GM12872 (cell line): ENCODE data around the gene TIMM22.

ENCODE experiments used
- TF ChIP-seq, protein P1 (sequence below): IDR thresholded peaks from 3 replicates; pipeline ENCODE4 v1.5.1; 2011; ENCODE audit warnings: low read depth, mild to moderate bottlenecking, low read length, moderate library complexity; ENCODE audit not compliant: insufficient read depth

The TIMM22 gene

DNA sequence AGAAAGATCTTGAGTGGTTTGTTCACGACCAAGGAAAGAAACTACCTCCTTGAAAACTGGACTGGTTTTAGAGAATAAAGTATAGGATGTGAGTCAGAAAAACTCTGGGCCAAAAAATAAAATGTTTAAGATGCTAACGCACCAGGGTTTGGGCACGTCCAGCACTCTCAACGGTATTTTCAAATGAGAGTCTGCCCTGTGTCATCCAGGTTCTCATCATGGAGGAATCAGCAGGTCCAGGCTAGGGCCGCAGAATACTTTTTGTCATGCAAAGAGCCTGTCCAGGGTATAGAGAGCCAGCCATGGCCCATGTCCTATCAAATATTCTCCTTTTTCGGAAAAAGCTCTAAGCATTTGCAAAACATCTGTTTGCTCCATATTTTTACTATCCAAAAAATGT, 19.8 kb upstream of the TIMM22 start:
- TF ChIP-seq, protein P1, sequence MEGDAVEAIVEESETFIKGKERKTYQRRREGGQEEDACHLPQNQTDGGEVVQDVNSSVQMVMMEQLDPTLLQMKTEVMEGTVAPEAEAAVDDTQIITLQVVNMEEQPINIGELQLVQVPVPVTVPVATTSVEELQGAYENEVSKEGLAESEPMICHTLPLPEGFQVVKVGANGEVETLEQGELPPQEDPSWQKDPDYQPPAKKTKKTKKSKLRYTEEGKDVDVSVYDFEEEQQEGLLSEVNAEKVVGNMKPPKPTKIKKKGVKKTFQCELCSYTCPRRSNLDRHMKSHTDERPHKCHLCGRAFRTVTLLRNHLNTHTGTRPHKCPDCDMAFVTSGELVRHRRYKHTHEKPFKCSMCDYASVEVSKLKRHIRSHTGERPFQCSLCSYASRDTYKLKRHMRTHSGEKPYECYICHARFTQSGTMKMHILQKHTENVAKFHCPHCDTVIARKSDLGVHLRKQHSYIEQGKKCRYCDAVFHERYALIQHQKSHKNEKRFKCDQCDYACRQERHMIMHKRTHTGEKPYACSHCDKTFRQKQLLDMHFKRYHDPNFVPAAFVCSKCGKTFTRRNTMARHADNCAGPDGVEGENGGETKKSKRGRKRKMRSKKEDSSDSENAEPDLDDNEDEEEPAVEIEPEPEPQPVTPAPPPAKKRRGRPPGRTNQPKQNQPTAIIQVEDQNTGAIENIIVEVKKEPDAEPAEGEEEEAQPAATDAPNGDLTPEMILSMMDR = no peak

DNA sequence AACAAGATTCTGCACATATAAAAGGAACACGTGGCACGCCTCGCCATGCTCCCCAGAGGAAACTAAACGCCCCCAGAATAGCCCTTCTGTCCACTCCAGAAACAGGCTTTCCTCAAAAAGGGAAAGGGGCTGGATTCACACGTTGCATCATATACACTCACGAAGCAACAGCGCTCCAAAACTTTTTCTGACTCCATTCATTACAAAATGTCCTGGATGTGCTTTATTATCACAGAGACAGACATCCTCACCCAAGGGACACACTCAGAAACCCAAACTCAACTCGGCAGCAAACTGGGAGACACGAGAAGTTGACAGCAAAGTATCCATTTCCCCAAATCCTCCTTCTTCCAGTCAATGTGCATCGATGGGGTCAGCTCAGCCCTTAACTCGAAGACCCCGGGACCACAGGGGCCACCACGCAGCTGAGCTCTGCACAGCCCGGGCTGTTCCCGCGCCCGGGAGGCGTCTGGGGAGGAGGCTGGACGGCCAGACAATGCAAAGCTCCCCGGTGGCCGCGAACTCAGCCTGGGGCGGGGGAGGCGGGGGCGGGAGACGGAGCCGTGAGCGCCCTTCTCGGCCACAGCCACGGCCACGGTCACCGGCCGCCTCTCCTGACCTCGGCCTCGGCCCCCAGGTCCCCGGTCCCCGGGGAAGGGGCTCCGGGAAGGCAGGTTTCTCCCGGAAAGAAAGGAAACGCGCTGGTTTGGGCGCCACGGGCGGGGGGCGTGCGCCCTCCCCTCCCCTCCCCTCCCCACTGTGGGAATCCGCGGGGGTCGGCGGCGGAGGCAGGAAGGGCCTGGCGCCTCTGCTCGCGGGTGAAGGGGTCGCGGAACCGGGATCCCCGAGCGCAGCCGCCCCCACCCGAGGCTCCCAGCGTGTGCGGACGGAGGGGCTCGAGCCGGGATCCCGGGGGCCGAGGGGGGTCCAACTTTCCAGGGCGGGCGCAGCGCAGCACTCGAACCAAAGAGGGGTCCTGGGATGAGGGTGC, 18.5 kb upstream of the TIMM22 start:
- TF ChIP-seq, protein P1 = no peak

DNA sequence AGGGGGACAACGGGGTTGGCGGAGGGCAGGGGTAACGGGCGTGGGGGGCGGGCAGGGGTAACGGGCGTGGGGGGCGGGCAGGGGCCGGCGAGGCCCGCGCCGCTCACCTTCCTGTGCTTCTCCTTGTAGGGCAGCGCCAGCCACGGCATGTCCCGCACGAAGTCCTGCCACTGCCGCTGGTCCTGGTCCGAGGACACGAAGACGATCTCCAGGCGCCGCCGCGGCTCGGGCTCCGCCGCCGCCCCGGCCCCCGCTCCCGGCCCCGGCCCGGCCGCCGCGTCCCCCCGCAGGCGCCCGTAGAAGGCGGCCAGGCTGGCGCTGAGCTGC, 17.8 kb upstream of the TIMM22 start:
- TF ChIP-seq, protein P1 = no peak

DNA sequence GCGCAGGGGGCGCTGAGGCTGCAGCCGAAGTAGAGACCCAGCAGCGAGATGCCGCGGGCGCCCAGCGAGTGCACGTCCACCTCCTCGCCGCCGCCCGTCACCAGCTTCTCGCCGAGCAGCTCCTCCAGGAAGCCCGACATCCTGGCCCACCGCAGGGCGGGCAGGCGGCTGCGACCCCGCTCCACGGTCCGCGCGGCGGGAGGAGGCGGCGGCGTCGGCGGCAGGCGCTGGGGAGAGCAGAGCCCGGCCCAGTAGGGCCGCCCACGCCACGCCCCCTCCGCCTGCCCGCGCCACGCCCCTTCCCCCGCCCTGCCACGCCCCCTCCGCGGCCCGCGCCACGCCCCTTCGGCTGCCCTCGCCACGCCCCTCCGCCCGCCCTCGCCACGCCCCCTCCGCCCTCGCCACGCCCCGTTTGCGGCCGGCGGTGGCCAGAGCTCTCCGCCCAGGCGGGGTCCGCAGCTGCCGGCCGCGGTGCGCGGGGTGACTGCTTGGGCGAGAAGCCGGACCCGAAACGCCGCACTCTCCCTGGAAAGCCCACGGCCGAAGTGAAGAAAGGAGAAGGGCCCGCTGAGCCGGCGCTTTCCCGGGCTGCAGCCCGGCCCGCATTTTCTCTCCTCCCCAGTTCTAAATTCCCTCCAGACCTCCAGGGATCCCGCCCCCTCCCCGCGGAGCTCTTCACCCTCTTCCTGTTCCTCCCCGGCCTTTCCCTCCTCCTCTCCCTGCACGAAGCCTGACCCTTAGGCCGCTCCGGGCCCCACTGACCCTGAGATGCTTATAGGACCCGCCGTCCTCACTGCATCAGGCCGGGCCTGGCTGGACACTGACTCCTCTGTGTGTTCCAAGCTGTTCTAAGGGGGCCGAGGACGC, 17.2 kb upstream of the TIMM22 start, which contains the start of gene NXN:
Gene NXN, minus strand, starts transcription at position 238 of the 867 bp plus-strand sequence.
- TF ChIP-seq, protein P1 = no peak

DNA sequence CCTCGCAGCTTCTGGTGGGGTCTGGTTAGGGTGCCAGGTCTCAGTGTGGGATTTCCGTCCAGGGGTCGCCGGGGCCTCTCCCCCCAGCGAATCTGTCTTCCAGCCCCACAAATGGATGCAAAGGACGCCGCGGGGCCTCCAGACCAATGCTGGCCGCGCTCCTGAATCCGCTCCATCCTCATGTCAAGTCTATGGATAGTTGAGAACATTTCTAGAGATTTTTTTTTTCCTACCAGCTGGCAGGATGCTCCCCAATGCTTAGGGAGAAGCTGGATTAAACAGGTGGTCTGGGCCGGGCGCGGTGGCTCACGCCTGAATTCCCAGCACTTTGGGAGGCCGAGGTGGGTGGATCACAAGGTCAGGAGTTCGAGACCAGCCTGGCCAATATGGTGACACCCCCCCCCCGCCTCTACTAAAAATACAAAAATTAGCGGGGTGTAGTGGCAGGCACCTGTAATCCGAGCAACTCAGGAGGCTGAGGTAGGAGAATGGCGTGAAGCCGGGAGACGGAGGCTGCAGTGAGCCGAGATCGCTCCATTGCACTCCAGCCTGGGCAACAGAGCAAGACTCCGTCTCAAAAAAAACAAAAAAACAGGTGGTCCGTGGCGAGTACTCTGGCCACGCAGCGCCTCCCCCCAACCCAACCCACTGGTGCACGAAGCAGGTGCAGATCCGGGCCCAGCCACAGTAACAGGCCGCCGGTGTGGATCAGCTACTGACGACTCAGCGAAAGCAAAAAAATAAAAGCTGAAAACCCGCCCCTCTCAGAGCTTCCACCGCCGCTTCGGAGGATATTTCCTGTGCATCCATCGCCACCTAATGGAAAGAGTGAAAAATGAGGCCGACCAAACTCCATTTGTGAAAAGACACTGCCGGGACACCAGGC, 16.3 kb upstream of the TIMM22 start:
- TF ChIP-seq, protein P1 = peak; percentile 63

DNA sequence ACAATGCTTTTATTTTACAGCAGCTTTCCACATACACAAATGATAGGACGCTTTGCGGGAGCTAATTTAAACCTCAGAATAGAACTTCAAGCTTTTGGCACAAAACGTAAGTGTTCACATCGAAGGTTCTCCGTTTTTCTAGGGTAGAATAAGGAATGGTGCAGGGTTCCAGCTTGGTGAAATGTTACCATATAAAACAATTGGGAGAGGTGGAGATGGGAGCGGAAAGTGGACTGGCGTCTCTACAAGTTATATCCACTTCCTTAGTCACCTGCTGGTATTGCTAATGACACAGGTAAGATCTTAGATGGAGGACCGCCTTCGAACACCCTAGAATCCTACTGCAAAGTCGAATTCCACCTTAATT, 15.7 kb upstream of the TIMM22 start:
- TF ChIP-seq, protein P1 = no peak
